Measurements from ENCODE around the gene ZNF516. TPM values are rescaled to one million over a fixed set of nuclear protein-coding genes. Genes with fewer than 3 reads are reported as not detected.

The ZNF516 gene
- total RNA-seq, 4 donors from 2014 or later: 20.5 to 55.4 (median 22.4) TPM

DNA sequence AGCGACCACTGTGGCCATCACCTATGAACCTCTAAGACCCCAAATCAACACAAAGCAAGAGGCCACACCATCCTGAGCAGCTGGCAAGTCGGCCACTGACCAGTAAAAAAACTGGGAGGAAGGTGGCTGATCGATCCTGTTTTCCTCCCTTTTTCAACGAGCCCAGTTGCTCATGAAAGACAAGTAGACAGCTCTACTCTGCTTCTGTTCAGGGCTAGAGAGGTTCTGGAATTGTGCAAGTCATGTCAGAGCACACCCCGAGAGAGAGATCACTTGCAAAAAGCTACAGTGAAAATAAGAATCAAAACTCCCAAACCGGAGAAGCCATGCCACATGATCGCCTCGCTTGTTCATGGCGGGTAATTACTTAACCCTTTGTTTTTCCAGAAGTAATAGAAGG lies 34.6 kb downstream of the ZNF516 start:
- Histone ChIP-seq H3K9me3 (no peaks in the 10 kb centered on the region), H3K27ac (peak overlapping the region; percentile 65), H3K27me3 (no peaks in the 10 kb centered on the region), H3K4me3 (no peak overlapping the region), H3K36me3 (peaks cover 13% of the 10 kb centered on the region), H3K4me1 (peaks cover 21% of the 10 kb centered on the region)
- TF ChIP-seq, protein P1, sequence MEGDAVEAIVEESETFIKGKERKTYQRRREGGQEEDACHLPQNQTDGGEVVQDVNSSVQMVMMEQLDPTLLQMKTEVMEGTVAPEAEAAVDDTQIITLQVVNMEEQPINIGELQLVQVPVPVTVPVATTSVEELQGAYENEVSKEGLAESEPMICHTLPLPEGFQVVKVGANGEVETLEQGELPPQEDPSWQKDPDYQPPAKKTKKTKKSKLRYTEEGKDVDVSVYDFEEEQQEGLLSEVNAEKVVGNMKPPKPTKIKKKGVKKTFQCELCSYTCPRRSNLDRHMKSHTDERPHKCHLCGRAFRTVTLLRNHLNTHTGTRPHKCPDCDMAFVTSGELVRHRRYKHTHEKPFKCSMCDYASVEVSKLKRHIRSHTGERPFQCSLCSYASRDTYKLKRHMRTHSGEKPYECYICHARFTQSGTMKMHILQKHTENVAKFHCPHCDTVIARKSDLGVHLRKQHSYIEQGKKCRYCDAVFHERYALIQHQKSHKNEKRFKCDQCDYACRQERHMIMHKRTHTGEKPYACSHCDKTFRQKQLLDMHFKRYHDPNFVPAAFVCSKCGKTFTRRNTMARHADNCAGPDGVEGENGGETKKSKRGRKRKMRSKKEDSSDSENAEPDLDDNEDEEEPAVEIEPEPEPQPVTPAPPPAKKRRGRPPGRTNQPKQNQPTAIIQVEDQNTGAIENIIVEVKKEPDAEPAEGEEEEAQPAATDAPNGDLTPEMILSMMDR (IDR thresholded peaks at IDR 0.05): no peak
- TF ChIP-seq POLR2A (IDR thresholded peaks at IDR 0.05): no peak
- TF ChIP-seq POLR2AphosphoS5 (IDR thresholded peaks at IDR 0.05): no peak
- no peak for TF ChIP-seq EP300 (IDR thresholded peaks at IDR 0.05)
- 65% methylated on average over 9 of the region's 9 CpGs for WGBS
- no peak for DNase-seq (ENCODE audit: low spot score in 2 of 2)

- H3K36me3 ChIP-seq: peaks cover 13% of the 10 kb centered on the region
- WGBS: 57% methylated on average over 23 of the region's 26 CpGs
- H3K27ac ChIP-seq: peak overlapping the region; percentile 65
- peaks cover 21% of the 10 kb centered on the region for H3K4me1 ChIP-seq
- peak in 2 of 3 donors; percentile 27 to 51 for TF ChIP-seq POLR2AphosphoS5 (IDR thresholded peaks at IDR 0.05)
- no peak for TF ChIP-seq EP300 (IDR thresholded peaks at IDR 0.05)
- no peaks in the 10 kb centered on the region for H3K9me3 ChIP-seq
- H3K27me3 ChIP-seq: no peaks in the 10 kb centered on the region
- H3K4me3 ChIP-seq: no peak overlapping the region
- DNase-seq (ENCODE audit: low spot score in 2 of 2): peak; percentile 68 to 78
Observed at GRCh38 chr18:76459687-76460350, 35.2 kb downstream of the ZNF516 start.

GRCh38 chr18:76459312-76459686 lies 35.7 kb downstream of the ZNF516 start:
- H3K4me3 ChIP-seq: no peak overlapping the region
- no peak for DNase-seq (ENCODE audit: low spot score in 2 of 2)
- WGBS: no CpG with 5 or more reads among the region's 17 CpGs
- H3K36me3 ChIP-seq: peaks cover 13% of the 10 kb centered on the region
- peak overlapping the region; percentile 48 for H3K27ac ChIP-seq
- H3K4me1 ChIP-seq: peaks cover 21% of the 10 kb centered on the region
- no peaks in the 10 kb centered on the region for H3K27me3 ChIP-seq
- H3K9me3 ChIP-seq: no peaks in the 10 kb centered on the region
- TF ChIP-seq POLR2A (IDR thresholded peaks at IDR 0.05): no peak
- TF ChIP-seq EP300 (IDR thresholded peaks at IDR 0.05): no peak
- TF ChIP-seq POLR2AphosphoS5 (IDR thresholded peaks at IDR 0.05): no peak
- TF ChIP-seq, protein P1 (IDR thresholded peaks at IDR 0.05): no peak

DNA sequence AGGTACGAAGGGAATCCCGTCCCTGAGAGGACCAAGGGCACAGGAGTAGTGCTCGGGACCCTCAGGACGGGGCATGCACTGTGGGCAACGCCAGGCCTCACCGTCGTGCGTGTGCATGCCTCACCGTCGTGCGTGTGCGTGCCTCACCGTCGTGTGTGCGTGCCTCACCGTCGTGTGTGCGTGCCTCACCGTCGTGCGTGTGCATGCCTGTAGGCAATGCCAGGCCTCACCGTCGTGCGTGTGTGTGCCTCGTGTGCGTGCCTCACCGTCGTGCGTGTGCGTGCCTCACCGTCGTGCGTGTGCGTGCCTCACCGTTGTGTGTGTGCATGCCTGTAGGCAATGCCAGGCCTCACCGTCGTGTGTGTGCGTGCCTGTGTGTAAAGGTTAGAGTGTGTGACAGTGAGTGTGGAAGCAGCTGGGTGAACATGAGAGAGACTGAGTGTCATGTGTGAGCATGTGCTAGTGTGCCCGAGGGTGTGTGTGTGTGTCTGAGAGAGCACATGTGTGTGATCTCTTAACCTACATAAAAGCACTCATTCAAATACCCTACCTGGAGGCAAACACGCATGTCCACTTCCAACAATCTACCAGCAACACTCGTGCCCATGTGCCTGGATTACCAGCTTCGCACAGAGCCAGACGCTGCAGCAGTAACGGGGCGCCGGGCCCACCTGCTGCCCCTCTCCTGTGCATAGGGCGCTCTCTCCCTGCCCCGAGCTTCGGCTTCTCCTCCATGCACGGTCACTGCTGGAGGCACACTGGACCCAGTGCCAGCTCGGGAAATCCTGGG lies 36.3 kb downstream of the ZNF516 start:
- peak; percentile 59 to 65 for DNase-seq (ENCODE audit: low spot score in 2 of 2)
- Histone ChIP-seq H3K36me3 (peaks cover 13% of the 10 kb centered on the region), H3K4me3 (no peak overlapping the region), H3K4me1 (peaks cover 21% of the 10 kb centered on the region), H3K27me3 (no peaks in the 10 kb centered on the region), H3K27ac (peak overlapping the region; percentile 48), H3K9me3 (no peaks in the 10 kb centered on the region)
- 89% methylated on average over 34 of the region's 51 CpGs for WGBS
- no peak for TF ChIP-seq EP300 (IDR thresholded peaks at IDR 0.05)

DNA sequence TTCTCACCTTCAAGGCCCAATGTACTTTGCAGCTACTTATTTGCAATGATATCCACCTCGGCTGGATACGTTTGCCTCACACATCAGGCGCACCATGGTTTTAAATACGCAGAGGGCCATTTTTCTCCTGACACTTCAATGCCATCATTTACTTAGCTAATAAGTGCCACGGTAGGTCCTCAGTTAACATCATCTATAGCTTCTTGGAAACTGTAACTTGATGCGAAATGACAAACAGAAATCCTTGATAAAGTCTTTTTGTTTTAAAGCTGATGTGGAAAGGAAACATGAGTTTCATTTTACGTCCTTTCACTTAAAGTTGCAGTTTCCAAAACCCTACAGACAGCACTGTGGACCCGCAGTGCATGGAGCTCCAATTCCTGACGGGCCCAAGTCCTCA lies 37.1 kb downstream of the ZNF516 start:
- Histone ChIP-seq H3K27ac (no peak overlapping the region), H3K36me3 (peaks cover 13% of the 10 kb centered on the region), H3K27me3 (no peaks in the 10 kb centered on the region), H3K9me3 (no peaks in the 10 kb centered on the region), H3K4me1 (peaks cover 21% of the 10 kb centered on the region), H3K4me3 (no peak overlapping the region)
- 94% methylated on average over 9 of the region's 9 CpGs for WGBS
- no peak for DNase-seq (ENCODE audit: low spot score in 2 of 2)
- TF ChIP-seq, protein P1 (IDR thresholded peaks at IDR 0.05): no peak
- TF ChIP-seq POLR2A (IDR thresholded peaks at IDR 0.05) (no peak), EP300 (IDR thresholded peaks at IDR 0.05) (no peak), POLR2AphosphoS5 (IDR thresholded peaks at IDR 0.05) (no peak)

- H3K27me3 ChIP-seq: no peaks in the 10 kb centered on the region
- H3K36me3 ChIP-seq: peaks cover 13% of the 10 kb centered on the region
- peak in 1 of 2 donors; percentile 29 for DNase-seq (ENCODE audit: low spot score in 2 of 2)
- peaks cover 25% of the 10 kb centered on the region for H3K4me1 ChIP-seq
- H3K9me3 ChIP-seq: no peaks in the 10 kb centered on the region
- 83% methylated on average over 9 of the region's 9 CpGs for WGBS
- no peak overlapping the region for H3K27ac ChIP-seq
- H3K4me3 ChIP-seq: no peak overlapping the region
- TF ChIP-seq EP300 (IDR thresholded peaks at IDR 0.05): no peak
- TF ChIP-seq, protein P1 (IDR thresholded peaks at IDR 0.05): no peak
- TF ChIP-seq POLR2A (IDR thresholded peaks at IDR 0.05): no peak
- TF ChIP-seq POLR2AphosphoS5 (IDR thresholded peaks at IDR 0.05): no peak
Observed at GRCh38 chr18:76457475-76457874, 37.6 kb downstream of the ZNF516 start.
